HepG2 (cell line): ENCODE measurements around the gene TKTL1. TPM values are rescaled to one million over a fixed set of nuclear protein-coding genes. Genes with fewer than 3 reads are reported as not detected.

Source experiments
- ATAC-seq: fragments of 200-7000 bp; cut with Tn5 transposase; 3 replicates; pipeline ENCODE4 v1.9.1; 2020; ENCODE audit warnings: mild to moderate bottlenecking, moderate library complexity
- BruUV-seq: library from RNA; stranded (reverse); fragments of 400-500 nt; replicated peaks from 2 replicates; lab custom pipeline; 2021; lab: Mats Ljungman, UMichigan
- CTCF ChIA-PET: fragments of 300-600 bp; formaldehyde crosslinking; extraction: SDS; loops from one replicate; lab custom pipeline; 2021; ENCODE audit warnings: low total read pairs, inconsistent platforms, low intra/inter-chr PET ratio; lab: Yijun Ruan, JAX
- POLR2A ChIA-PET: fragments of 350-600 bp; sonication (Branson Sonifier 250); formaldehyde crosslinking; loops from one replicate; lab custom pipeline; 2020; ENCODE audit warnings: antibody characterized with exemption, inconsistent platforms; lab: Yijun Ruan, JAX
- DNase-seq: peaks from one replicate; pipeline ENCODE4 v3.0.0-alpha.2; 2015; ENCODE audit warnings: low spot score
- FAIRE-seq: peaks from 3 replicates; lab custom pipeline; 2011; peaks lifted over from hg19 to GRCh38; lab: Jason Lieb, UNC
- H2AFZ ChIP-seq: one replicate; pipeline ENCODE4 v1.6.1; 2011; ENCODE audit warnings: low read length, inconsistent platforms
- H3K27ac ChIP-seq: fragments of 300-600 bp; 3 replicates; pipeline ENCODE4 v1.8.0; 2011; ENCODE audit warnings: mixed run types, mild to moderate bottlenecking, mixed read lengths, low read length, inconsistent platforms; ENCODE audit not compliant: insufficient read depth; ENCODE audit errors: extremely low read length
- H3K27me3 ChIP-seq, 2 experiments: fragments of 200-600 bp in 1 of 2; 2 replicates in 1 of 2; 3 replicates in 1 of 2; pipeline versions ENCODE4 v1.6.0 to v1.8.0; 2011; ENCODE audit warnings: low read length in 2 of 2, mild to moderate bottlenecking in 2 of 2, moderate library complexity in 2 of 2, inconsistent platforms in 1 of 2; ENCODE audit not compliant: insufficient read depth in 2 of 2, control insufficient read depth in 1 of 2
- H3K36me3 ChIP-seq, 2 experiments: fragments of 200-600 bp in 1 of 2; replicated peaks in 1 of 2; 2 replicates in 1 of 2; 3 replicates in 1 of 2; pipeline versions ENCODE4 v1.5.1 to v1.8.0; 2011; ENCODE audit warnings: low read length in 2 of 2, inconsistent platforms in 1 of 2; ENCODE audit not compliant: insufficient read depth in 2 of 2, control insufficient read depth in 1 of 2
- H3K4me1 ChIP-seq: 2 replicates; pipeline ENCODE4 v1.5.1; 2012; ENCODE audit warnings: low read length, inconsistent platforms; ENCODE audit not compliant: insufficient read depth
- H3K4me2 ChIP-seq: 2 replicates; pipeline ENCODE4 v1.6.0; 2011; ENCODE audit warnings: low read depth, low read length, inconsistent platforms
- H3K4me3 ChIP-seq, 3 experiments: fragments of 200-600 bp in 1 of 3; sonication (generic), shearing (Covaris generic) in 1 of 3; replicated peaks in 1 of 3; 2 replicates each; pipeline ENCODE4 v1.5.1; 2011 to 2016; ENCODE audit warnings: low read length in 3 of 3, inconsistent platforms in 2 of 3, low read depth in 2 of 3, mild to moderate bottlenecking in 2 of 3, control low read depth in 1 of 3, mixed read lengths in 1 of 3; ENCODE audit not compliant: insufficient read depth in 1 of 3
- H3K79me2 ChIP-seq: one replicate; pipeline ENCODE4 v1.6.1; 2011; ENCODE audit warnings: low read length, inconsistent platforms; ENCODE audit not compliant: insufficient read depth
- H3K9ac ChIP-seq: 2 replicates; pipeline ENCODE4 v1.6.0; 2011; ENCODE audit warnings: mild to moderate bottlenecking, low read depth, low read length, inconsistent platforms; ENCODE audit not compliant: insufficient read depth
- H3K9me3 ChIP-seq: 2 replicates; pipeline ENCODE4 v1.5.1; 2012; ENCODE audit warnings: mild to moderate bottlenecking, low read length
- H4K20me1 ChIP-seq: 2 replicates; pipeline ENCODE4 v1.6.0; 2011; ENCODE audit warnings: inconsistent platforms, mild to moderate bottlenecking, low read length, moderate library complexity; ENCODE audit not compliant: insufficient read depth
- LRRFIP1 ChIP-seq: sonication (generic); formaldehyde crosslinking; conservative IDR thresholded peaks from 2 replicates; pipeline ENCODE4 v1.4.0; 2020; ENCODE audit warnings: missing genetic modification reagents
- ZBTB38 ChIP-seq: sonication (generic); formaldehyde crosslinking; IDR thresholded peaks from 2 replicates; pipeline ENCODE4 v1.5.1; 2020; ENCODE audit warnings: mild to moderate bottlenecking, missing genetic modification reagents
- ZNF549 ChIP-seq: sonication (generic); formaldehyde crosslinking; IDR thresholded peaks from 2 replicates; pipeline ENCODE4 v1.5.0; 2020; ENCODE audit warnings: missing genetic modification reagents
- WGBS: methylation state at CpG from one replicate; pipeline ENCODE4 v1.1.6; 2017; ENCODE audit warnings: low lambda C conversion rate; 5-methylcytosine and 5-hydroxymethylcytosine counted together
- in situ Hi-C: cut with HindIII; loops from 2 replicates; pipeline ENCODE4 v1.10.0; 2017; ENCODE audit warnings: low pct_unique_long_range_greater_than_20kb; ENCODE audit not compliant: extremely low pct_ligation_motif_present
- intact Hi-C: fragments of 100-400 bp; cut with micrococcal nuclease; formaldehyde crosslinking; loops from one replicate; pipeline ENCODE4 v1.10.0; 2022; ENCODE audit not compliant: unreplicated experiment
- polyA plus RNA-seq, 8 experiments: library from polyadenylated mRNA; depleted of rRNA in 3 of 8; stranded (reverse) in 7 of 8; unstranded in 1 of 8; fragments of >200 nt; fragmentation: Illumina TruSeq in 4 of 8; extraction: Trizol in 4 of 8; gene quantifications; 2 replicates each; pipeline versions ENCODE4 v1.2.1 to v1.2.3, GENCODE V29; 2011 to 2016; ENCODE audit warnings: low read depth in 4 of 8, missing spikeins in 1 of 8, mixed read lengths in 1 of 8; ENCODE audit not compliant: insufficient read depth in 1 of 8
- total RNA-seq, 5 experiments: library from RNA; depleted of rRNA; stranded (reverse); fragments of >200 nt; fragmentation: Illumina TruSeq; extraction: Trizol; gene quantifications; 2 replicates each; pipeline ENCODE4 v1.2.3, GENCODE V29; 2016; ENCODE audit warnings: low read depth in 1 of 5

TKTL1 gene
- total and polyA plus RNA-seq, 2 of the 13 experiments (the other 11 are each of a cell fraction or from before 2014, with no cell fraction given), result not detected

DNA sequence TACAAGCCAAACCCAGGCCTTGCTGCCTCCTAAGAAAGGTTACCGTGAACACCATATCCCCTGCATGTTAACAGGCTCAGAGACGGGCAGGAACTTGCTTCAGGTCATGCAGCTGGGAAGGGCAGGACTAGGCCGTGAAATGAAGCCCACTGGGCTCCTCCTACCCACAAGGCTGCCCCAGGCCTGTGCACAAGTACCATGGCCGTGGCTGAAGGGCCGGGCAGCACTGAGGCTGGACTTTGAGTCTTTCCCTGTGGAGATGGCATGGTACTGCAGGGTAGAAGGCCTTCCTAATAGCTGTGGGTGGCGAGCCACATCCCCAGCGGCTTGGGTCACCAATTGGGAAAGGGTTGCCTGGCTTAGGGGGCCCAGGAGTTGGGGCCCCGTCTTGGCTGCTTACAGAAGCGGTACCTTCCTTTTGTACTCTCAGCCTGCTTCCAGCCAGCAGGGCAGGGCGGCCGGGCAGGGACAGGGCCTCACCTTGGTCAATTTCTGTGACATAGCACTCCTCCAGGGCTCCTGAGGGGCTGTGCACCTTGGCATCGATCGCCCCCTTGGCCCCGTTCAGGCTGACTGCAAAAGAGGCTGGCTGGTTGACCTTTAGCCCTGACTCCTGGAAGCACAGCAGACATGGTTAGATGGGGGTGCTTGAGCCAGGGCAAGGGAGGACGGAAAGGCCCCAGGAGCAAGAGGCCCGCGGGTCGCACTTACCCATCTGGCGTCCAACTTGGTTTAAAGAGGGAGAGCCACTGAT, 55.0 kb downstream of the TKTL1 start:
- Histone ChIP-seq H3K9ac (no peak overlapping the region), H3K27me3 (no peaks in the 10 kb centered on the region), H3K4me2 (no peak overlapping the region), H2AFZ (no peak overlapping the region), H3K79me2 (no peaks in the 10 kb centered on the region), H3K4me3 (no peak overlapping the region), H4K20me1 (no peaks in the 10 kb centered on the region), H3K36me3 (peaks cover 10 to 33% of the 10 kb centered on the region in 2 experiments; a peak in 4 of 5 replicates), H3K9me3 (no peaks in the 10 kb centered on the region), H3K4me1 (peaks cover 5% of the 10 kb centered on the region; the same call in 1 of the 2 replicates), H3K27ac (no peak overlapping the region)
- intact Hi-C loops, result no loop called here
- CTCF ChIA-PET, result no interaction called here
- POLR2A ChIA-PET, result interaction anchor here (0.6 to 1.9 kb wide), 2 partner anchors 15 to 19 kb away, joined by 3 to 5 read pairs; no protein-coding TSS in a partner anchor
- FAIRE-seq (no peak), ATAC-seq (no peak), DNase-seq (no peak)
- TF ChIP-seq ZBTB38 (CRISPR knock-in tag) (no peak), LRRFIP1 (CRISPR knock-in tag) (no peak), ZNF549 (CRISPR knock-in tag) (no peak)
- in situ Hi-C loops, result no loop called here
- BruUV-seq, result no TSS peak
- 95% methylated on average over 4 of the region's 19 CpGs for WGBS
